Body of pancreas (tissue), 4 donors: Measurements from ENCODE around the gene RICTOR.

ENCODE experiments used
- CTCF ChIP-seq, 7 experiments: fragments of 450-650 bp in 4 of 7; fragments of 200-600 bp in 3 of 7; sonication (generic) in 3 of 7; IDR thresholded peaks; one replicate each; pipeline ENCODE4 v1.5.1; 2016 to 2019; ENCODE audit warnings: antibody characterized with exemption in 7 of 7
- POLR2A ChIP-seq, 3 donors: fragments of 450-650 bp; IDR thresholded peaks; one replicate each; pipeline ENCODE4 v1.6.1; 2016; ENCODE audit warnings: antibody characterized with exemption in 3 of 3, mild to moderate bottlenecking in 2 of 3

GRCh38 chr5:38938424-38938823 lies 135.8 kb downstream of the RICTOR start:
- TF ChIP-seq CTCF (IDR thresholded peaks at IDR 0.05) = no peak
- TF ChIP-seq POLR2A (IDR thresholded peaks at IDR 0.05) = no peak
